Measurements from ENCODE around the gene NOTCH1. TPM values are rescaled to one million over a fixed set of nuclear protein-coding genes. Genes with fewer than 3 reads are reported as not detected.

NOTCH1 gene
- total RNA-seq, 1 experiment from 2014 or later, result 95.6 TPM

GRCh38 chr9:136552117-136552703 lies 6.4 kb upstream of the NOTCH1 start (continued):
- TF ChIP-seq PRRX2 (CRISPR knock-in tag; IDR thresholded peaks at IDR 0.05), result no peak

- peak; percentile 57 for ATAC-seq
- ChIA-PET POLR2A (interaction anchor here (1.0 to 1.6 kb wide), 2 partner anchors 20 to 37 kb away, joined by 3 to 5 read pairs; no protein-coding TSS in a partner anchor), CTCF (interaction anchor here (0.7 to 1.3 kb wide), 5 partner anchors 12 to 74 kb away, joined by 3 to 4 read pairs (median 3); no protein-coding TSS in a partner anchor)
- Mint-ChIP-seq H3K27me3 (ENCODE audit: low read depth) (peaks cover 4% of the 10 kb centered on the region; the same call in 1 of the 2 replicates), H3K4me3 (no peak overlapping the region), H3K9me3 (no peaks in the 10 kb centered on the region), H3K27ac (no peak overlapping the region), H3K4me1 (peaks cover 71% of the 10 kb centered on the region), H3K36me3 (no peaks in the 10 kb centered on the region)
- peak; percentile 76 for DNase-seq (ENCODE audit: low spot score)
- TF ChIP-seq NR1H2 (CRISPR knock-in tag; IDR thresholded peaks at IDR 0.05) (no peak), E2F5 (CRISPR knock-in tag; IDR thresholded peaks at IDR 0.05) (no peak), ZNF671 (CRISPR knock-in tag; IDR thresholded peaks at IDR 0.05) (no peak), PRRX2 (CRISPR knock-in tag; IDR thresholded peaks at IDR 0.05) (no peak), EMX1 (CRISPR knock-in tag; IDR thresholded peaks at IDR 0.05) (no peak), GTF2I (CRISPR knock-in tag; conservative IDR thresholded peaks at IDR 0.05) (no peak), OVOL2 (CRISPR knock-in tag; IDR thresholded peaks at IDR 0.05; ENCODE audit: borderline replicate concordance) (no peak), RORB (CRISPR knock-in tag; IDR thresholded peaks at IDR 0.05) (no peak), ZNF425 (CRISPR knock-in tag; conservative IDR thresholded peaks at IDR 0.05) (no peak), FOXK1 (CRISPR knock-in tag; IDR thresholded peaks at IDR 0.05) (no peak)
Observed at GRCh38 chr9:136551401-136552116, 5.7 kb upstream of the NOTCH1 start.

GRCh38 chr9:136550439-136551289 lies 4.8 kb upstream of the NOTCH1 start:
- Mint-ChIP-seq H3K27me3 (ENCODE audit: low read depth) (no peaks in the 10 kb centered on the region), H3K27ac (peak overlapping the region; percentile 74), H3K4me3 (no peak overlapping the region), H3K36me3 (no peaks in the 10 kb centered on the region), H3K9me3 (no peaks in the 10 kb centered on the region), H3K4me1 (peaks cover 69% of the 10 kb centered on the region)
- POLR2A ChIA-PET, result interaction anchor here (1.0 to 1.6 kb wide), 3 partner anchors 21 to 38 kb away, joined by 3 to 7 read pairs (median 3); no protein-coding TSS in a partner anchor
- DNase-seq (ENCODE audit: low spot score) (no peak), ATAC-seq (no peak)
- CTCF ChIA-PET, result interaction anchor here (1.1 to 1.3 kb wide), 3 partner anchors 13 to 121 kb away, joined by 3 to 4 read pairs (median 3); no protein-coding TSS in a partner anchor
- TF ChIP-seq GABPB1 (CRISPR knock-in tag; IDR thresholded peaks at IDR 0.05) (no peak), E2F4 (CRISPR knock-in tag; IDR thresholded peaks at IDR 0.05; ENCODE audit: borderline replicate concordance, low read depth) (no peak), MLX (CRISPR knock-in tag; IDR thresholded peaks at IDR 0.05) (no peak), SP1 (CRISPR knock-in tag; conservative IDR thresholded peaks at IDR 0.05) (no peak), ZNF423 (CRISPR knock-in tag; IDR thresholded peaks at IDR 0.05) (0 out of 2 replicates have a peak, but pooled peaks have one; percentile 7), TP53 (CRISPR knock-in tag; IDR thresholded peaks at IDR 0.05) (peak; percentile 95), FOXP4 (CRISPR knock-in tag; IDR thresholded peaks at IDR 0.05) (0 out of 2 replicates have a peak, but pooled peaks have one; percentile 59), NFE2L1 (CRISPR knock-in tag; IDR thresholded peaks at IDR 0.05) (peak; percentile 11; the same call in 1 of the 2 replicates), USF2 (CRISPR knock-in tag; IDR thresholded peaks at IDR 0.05) (no peak; the same call in 1 of the 2 replicates), SMAD3 (CRISPR knock-in tag; IDR thresholded peaks at IDR 0.05; ENCODE audit: borderline replicate concordance) (peak; percentile 47; the same call in 1 of the 2 replicates)

All from WTC11 (cell line).